Measurements from ENCODE around the gene CLK4. TPM values are rescaled to one million over a fixed set of nuclear protein-coding genes. Genes with fewer than 3 reads are reported as not detected.

The CLK4 gene
- total RNA-seq, 6 experiments from 2014 or later, result 10.8 to 19.1 (median 11.7) TPM

DNA sequence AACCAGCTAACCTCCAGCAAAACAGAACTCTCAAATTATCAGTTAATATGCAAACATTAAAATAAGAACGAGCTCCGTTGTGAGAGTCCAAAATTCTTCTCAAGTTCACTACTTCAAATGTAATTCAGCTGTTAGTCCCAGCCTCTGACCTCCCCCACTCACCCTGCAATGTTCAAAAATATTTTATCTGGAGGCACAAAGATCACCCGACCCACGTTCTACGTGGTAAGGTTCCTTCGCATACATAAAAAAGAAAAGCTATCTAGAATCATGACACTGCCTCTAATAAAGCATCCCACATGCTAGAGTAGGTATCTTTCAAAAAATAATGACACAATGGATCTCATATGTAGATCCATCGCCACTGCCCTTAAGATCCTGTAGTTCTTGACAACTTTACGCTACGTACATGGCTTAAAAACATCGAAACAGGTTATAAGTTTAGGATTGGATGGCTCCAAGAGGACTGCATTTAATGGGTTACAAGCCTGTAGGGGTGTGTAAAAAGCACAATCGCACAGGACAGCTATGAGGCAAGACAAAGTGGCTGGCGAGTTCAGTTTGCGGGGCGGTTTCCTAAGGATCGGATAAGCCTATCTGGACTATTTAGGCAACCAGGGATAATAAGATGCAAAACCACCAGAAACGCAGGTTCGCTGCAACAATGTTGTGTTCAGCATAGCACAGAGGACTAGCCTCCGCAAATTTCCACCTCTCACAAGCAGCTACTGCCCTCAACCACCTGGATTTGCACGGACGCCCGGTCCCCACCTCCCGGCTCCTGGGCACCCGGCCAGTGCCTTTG lies 969 bp downstream of the CLK4 start:
- intact Hi-C loops (cut with DNase I), result no loop called here
- peak overlapping the region; percentile 77 to 99 (median 93) for H3K4me3 ChIP-seq
- peak; percentile 33 to 43 (median 37) for ATAC-seq
- DNase-seq, result no peak
- peak overlapping the region; percentile 98 to 100 (median 99) for H3K27ac ChIP-seq
- peaks cover 0 to 23% (median 12%) of the 10 kb centered on the region in 4 donors for H3K36me3 ChIP-seq
- WGBS (ENCODE audit: insufficient coverage, low coverage, low lambda C conversion rate, missing lambda C conversion rate), result 0% methylated on average over 21 of the region's 23 CpGs
- H3K27me3 ChIP-seq, result no peaks in the 10 kb centered on the region
- TF ChIP-seq, protein P1, sequence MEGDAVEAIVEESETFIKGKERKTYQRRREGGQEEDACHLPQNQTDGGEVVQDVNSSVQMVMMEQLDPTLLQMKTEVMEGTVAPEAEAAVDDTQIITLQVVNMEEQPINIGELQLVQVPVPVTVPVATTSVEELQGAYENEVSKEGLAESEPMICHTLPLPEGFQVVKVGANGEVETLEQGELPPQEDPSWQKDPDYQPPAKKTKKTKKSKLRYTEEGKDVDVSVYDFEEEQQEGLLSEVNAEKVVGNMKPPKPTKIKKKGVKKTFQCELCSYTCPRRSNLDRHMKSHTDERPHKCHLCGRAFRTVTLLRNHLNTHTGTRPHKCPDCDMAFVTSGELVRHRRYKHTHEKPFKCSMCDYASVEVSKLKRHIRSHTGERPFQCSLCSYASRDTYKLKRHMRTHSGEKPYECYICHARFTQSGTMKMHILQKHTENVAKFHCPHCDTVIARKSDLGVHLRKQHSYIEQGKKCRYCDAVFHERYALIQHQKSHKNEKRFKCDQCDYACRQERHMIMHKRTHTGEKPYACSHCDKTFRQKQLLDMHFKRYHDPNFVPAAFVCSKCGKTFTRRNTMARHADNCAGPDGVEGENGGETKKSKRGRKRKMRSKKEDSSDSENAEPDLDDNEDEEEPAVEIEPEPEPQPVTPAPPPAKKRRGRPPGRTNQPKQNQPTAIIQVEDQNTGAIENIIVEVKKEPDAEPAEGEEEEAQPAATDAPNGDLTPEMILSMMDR (IDR thresholded peaks at IDR 0.05), result no peak
- no peaks in the 10 kb centered on the region for H3K9me3 ChIP-seq
- H3K4me1 ChIP-seq, result peaks cover 0 to 21% (median 9%) of the 10 kb centered on the region in 4 donors

DNA sequence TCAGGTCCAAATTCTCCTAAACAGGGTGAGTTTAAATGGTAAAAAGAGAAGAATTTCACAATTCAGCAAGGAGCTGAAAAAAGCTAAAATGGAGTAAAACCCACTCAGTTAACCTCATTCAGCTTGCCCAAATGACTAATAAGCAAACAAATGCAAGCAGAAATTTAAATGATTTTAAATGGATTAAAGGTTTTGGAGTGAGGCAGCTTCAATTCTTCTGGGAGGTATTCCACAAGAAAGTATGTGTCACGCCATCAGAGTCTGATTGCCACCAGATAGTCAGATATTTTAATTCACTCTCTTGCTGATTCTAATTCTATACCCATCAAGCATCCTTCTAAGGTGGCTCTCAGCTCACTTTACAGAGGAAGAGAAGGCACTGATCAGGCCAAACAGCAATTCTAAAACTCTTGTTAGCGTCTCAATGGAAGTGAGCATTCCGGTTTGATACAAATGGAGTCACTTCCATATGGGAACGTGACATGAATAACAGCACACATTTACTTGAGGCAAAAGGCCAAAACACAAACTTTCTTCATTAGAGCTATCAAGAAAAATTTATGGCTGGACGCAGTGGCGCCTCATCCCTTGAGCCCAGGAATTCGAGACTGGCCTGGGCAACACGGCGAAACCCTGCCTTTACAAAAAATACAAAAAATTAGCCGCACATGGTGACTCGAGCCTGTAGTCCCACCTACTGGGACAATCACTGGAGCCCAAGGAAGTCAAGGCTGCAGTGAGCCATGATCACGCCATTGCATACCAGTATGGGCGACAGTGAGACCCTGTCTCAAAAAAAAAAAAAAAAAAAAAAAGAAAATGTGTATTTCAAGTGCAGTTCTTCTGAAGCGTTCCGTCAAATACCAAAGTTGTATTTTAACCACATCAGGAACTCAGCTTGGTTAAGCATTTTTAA lies 2.0 kb downstream of the CLK4 start:
- no peak for DNase-seq
- intact Hi-C loops (cut with DNase I), result no loop called here
- no peaks in the 10 kb centered on the region for H3K27me3 ChIP-seq
- H3K27ac ChIP-seq, result no peak overlapping the region
- peaks cover 0 to 21% (median 9%) of the 10 kb centered on the region in 4 donors for H3K4me1 ChIP-seq
- WGBS (ENCODE audit: insufficient coverage, low coverage, low lambda C conversion rate, missing lambda C conversion rate), result 43% methylated on average over 14 of the region's 15 CpGs
- peaks cover 0 to 32% (median 17%) of the 10 kb centered on the region in 4 donors for H3K36me3 ChIP-seq
- H3K4me3 ChIP-seq, result peak overlapping the region; percentile 77 to 99 (median 93)
- no peak for TF ChIP-seq POLR2A (IDR thresholded peaks at IDR 0.05)
- TF ChIP-seq, protein P1 (IDR thresholded peaks at IDR 0.05), result no peak
- no peak for ATAC-seq
- no peaks in the 10 kb centered on the region for H3K9me3 ChIP-seq

DNA sequence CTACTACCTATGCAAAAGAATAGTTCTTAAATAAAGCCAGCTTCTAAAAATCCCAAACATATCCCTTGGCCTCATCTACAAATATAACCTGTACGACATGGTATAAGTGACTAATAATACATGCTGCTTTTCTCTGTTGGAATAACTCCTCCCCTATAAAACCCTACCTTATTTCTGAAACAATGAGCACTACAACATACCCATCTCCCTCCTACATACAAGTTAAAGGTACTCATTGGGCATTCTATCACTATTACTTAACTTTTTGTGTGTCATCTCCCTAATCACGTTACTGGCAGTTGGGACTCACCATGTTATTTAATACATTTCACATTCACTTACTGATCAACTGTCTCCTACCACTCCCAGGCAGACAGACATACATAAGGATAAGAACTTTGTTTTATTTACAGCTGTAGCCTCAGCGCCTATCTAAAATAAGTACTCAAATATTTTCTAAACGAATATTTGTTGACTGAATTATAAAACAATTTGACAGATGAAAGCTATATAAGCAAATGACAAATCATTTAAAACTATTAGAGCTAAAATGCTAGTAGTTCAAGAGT lies 4.1 kb downstream of the CLK4 start:
- intact Hi-C loops (cut with DNase I), result no loop called here
- no peak for ATAC-seq
- Histone ChIP-seq H3K27ac (no peak overlapping the region), H3K4me1 (peaks cover 0 to 21% (median 9%) of the 10 kb centered on the region in 4 donors), H3K9me3 (no peaks in the 10 kb centered on the region), H3K27me3 (no peaks in the 10 kb centered on the region), H3K36me3 (peaks cover 0 to 54% (median 28%) of the 10 kb centered on the region in 4 donors), H3K4me3 (no peak overlapping the region)
- WGBS (ENCODE audit: insufficient coverage, low coverage, low lambda C conversion rate, missing lambda C conversion rate), result 86% methylated on average over 4 of the region's 4 CpGs
- no peak for DNase-seq
- TF ChIP-seq, protein P1 (IDR thresholded peaks at IDR 0.05), result no peak
- no peak for TF ChIP-seq POLR2A (IDR thresholded peaks at IDR 0.05)

DNA sequence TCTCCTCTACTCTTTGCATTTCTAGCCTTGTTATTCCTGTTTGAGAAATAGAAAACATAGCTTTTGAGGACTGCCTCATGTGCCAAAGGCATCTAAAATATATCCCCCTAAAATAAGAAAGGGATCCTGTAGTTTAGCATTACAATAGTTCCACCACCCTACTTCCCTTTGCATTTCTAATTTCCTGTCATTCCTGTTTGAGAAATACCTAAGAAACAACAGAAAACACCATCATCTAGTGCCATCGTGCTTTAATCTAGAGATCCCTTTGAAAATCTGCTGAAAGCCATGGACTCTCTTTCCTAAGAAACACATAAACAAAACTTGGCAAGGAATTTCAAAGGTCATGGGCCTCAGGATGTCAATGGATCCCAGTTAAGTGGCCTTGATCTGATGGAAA lies 7.5 kb downstream of the CLK4 start:
- 55% methylated on average over 1 of the region's 1 CpG for WGBS (ENCODE audit: insufficient coverage, low coverage, low lambda C conversion rate, missing lambda C conversion rate)
- intact Hi-C loops (cut with DNase I), result no loop called here
- H3K4me3 ChIP-seq, result no peak overlapping the region
- no peak for TF ChIP-seq POLR2A (IDR thresholded peaks at IDR 0.05)
- TF ChIP-seq, protein P1 (IDR thresholded peaks at IDR 0.05), result no peak
- peaks cover 0 to 87% (median 49%) of the 10 kb centered on the region in 4 donors for H3K36me3 ChIP-seq
- peaks cover 0 to 9% (median 4%) of the 10 kb centered on the region in 4 donors for H3K4me1 ChIP-seq
- ATAC-seq, result no peak
- H3K9me3 ChIP-seq, result no peaks in the 10 kb centered on the region
- no peak for DNase-seq
- no peaks in the 10 kb centered on the region for H3K27me3 ChIP-seq
- no peak overlapping the region for H3K27ac ChIP-seq
